Epidermal melanocyte (primary cell): Measurements from ENCODE around the gene ECHDC3.
"Not testable (repeated sequence)": the region's sequence is repeated elsewhere in the genome, so short reads cannot be mapped to it uniquely, and the experiment has no call there.

ENCODE experiments used
- DNase-seq: peaks from one replicate; pipeline ENCODE4 v3.0.0; 2011; ENCODE audit warnings: low spot score; ENCODE audit not compliant: insufficient read length

The ECHDC3 gene, protein sequence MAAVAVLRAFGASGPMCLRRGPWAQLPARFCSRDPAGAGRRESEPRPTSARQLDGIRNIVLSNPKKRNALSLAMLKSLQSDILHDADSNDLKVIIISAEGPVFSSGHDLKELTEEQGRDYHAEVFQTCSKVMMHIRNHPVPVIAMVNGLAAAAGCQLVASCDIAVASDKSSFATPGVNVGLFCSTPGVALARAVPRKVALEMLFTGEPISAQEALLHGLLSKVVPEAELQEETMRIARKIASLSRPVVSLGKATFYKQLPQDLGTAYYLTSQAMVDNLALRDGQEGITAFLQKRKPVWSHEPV

DNA sequence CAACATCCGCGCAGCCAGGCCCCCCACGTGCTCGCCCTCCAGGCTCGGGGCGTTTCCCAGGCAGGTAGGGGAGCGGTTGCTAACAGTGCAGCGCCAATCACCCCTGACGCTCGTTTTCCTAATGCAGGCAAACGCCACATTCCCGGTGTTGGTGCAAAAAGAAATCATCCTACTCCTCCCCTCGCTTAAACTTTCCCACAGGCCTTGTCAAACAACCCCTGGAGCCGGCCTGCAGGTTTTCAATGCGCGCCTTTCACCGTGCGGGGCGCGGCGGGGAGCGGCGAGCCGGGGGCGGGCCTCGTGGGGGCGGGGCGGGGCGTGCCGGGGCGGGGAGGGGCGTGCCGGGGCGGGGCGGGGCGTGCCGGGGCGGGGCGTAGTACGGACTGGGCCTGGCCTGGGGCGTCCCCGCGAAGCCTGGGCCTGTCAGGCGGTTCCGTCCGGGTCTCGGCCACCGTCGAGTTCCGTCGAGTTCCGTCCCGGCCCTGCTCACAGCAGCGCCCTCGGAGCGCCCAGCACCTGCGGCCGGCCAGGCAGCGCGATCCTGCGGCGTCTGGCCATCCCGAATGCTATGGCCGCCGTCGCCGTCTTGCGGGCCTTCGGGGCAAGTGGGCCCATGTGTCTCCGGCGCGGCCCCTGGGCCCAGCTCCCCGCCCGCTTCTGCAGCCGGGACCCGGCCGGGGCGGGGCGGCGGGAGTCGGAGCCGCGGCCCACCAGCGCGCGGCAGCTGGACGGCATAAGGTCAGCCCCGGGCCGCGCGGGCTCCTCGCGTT lies at the start of gene ECHDC3:
Gene ECHDC3, plus strand, starts transcription at position 374 of the 770 bp plus-strand sequence. Its CDS starts 195 bp downstream, at position 569.
- peak; percentile 70 for DNase-seq

DNA sequence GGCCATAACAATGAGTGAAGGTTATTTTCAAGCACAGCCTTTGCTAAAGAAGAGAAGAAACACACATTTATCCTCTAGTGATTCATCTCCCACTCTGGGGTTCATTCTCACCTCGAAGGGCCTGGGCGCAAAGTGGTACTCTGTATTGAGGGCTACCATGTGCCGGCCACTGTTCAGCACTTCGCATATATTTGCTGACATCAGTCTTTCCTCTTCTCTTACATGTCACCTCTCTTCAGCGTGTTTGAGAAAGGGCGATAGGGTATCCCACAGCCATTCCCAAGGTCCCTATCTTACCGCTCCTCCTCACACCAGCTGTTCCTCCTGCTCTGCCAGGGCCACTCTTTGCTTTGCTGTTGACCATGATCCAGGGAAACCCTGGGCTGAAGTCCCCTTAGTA lies 48.8 kb upstream of the ECHDC3 start:
- DNase-seq, result no peak

- no peak for DNase-seq
These were observed 46.4 kb upstream of the ECHDC3 start for GRCh38 chr10:11695779-11696178.

DNA sequence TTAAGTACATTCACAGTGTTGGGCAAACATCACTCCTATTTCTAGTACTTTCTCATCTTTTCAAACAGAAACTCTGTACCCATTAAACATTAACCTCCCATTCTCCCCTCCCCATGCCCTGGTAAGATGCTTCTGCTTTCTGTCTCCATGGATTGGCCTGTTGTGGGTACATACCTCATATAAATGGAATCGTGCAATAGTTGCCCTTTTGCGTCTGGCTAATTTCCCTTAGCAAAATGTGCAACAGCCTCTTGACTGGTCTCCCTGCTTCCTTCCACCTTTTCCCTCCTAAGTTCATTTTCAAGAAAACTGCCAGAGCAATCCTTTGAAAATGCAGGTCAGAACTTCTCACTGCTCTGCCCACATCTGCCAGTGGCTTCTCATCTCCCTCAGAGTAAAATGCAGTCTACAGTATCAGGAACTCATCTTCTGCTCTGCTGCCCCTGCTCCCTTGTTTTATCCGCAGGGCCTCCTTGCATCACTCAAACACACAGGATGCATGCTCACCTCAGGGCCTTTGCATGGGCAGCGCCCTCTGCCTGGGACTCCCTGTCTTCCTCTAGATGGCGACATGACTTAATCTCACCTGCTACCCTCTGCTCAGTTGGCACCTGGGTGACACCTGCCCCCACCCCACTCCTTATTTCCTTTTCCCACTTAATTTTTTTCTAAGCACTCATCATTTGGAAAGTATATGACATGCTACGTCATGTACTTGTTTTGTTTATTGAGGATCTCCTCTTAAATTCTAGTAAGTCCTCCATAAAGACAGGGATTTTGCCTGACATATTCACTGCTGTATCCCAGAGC lies 44.3 kb upstream of the ECHDC3 start:
- no peak for DNase-seq

GRCh38 chr10:11698691-11699549 lies 43.3 kb upstream of the ECHDC3 start:
- DNase-seq, result no peak

- DNase-seq, result no peak
These were observed 42.6 kb upstream of the ECHDC3 start for GRCh38 chr10:11699550-11700097.

- no peak for DNase-seq
These were observed 41.6 kb upstream of the ECHDC3 start for GRCh38 chr10:11700539-11700938.

DNA sequence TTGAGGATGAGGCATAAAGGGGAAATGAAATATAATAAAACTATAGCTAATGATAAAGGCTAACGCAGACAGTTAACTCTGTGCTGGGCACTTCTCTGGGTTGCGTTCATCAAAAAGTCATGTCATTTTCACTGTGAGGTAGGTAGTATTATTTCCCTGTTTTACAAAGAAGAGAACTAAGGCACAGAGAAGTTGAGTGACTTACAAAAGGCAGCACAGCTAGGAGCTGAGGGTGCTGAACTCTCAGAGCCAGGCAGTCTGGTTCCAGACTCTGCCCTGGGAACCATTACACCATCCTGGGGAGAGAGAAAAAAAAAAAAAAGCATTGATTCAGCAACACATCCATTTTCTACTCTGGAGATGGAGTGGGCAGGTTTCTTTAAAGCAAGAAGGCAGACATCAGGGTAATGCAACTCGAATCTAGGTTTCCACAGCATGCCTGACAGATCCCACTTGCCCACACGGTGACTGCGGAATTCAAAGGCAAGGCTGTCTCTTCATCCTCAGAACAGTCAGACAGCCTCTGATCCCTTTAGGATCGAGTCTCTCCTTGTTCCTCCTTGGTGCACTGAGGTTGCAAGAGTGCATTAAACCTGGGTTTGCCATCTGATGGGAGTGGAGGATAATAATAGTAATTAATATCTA lies 40.6 kb upstream of the ECHDC3 start:
- no peak for DNase-seq

- DNase-seq, result no peak
These were observed 39.9 kb upstream of the ECHDC3 start for GRCh38 chr10:11702264-11702663.

- DNase-seq, result no peak
These were observed 38.1 kb upstream of the ECHDC3 start for GRCh38 chr10:11704092-11704491.

DNA sequence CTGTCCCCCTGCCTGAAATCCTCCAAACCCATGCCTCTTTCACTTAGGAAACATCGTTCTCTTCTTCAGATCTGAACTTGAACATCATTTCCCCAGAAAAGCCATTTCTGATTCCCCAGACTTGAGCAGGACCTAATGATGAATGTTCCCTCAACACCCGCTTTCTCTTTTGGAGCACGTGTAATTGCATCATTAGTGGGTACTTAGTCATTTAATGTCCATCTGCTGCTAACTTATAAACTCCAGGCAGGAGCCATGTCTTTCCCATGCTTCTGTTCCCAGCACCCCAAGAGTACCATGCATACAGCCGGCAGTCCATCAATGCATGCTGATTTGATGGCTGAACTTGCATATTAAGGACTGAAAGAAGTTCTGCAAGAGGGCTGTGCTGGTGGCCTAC lies 36.5 kb upstream of the ECHDC3 start:
- DNase-seq, result no peak

DNA sequence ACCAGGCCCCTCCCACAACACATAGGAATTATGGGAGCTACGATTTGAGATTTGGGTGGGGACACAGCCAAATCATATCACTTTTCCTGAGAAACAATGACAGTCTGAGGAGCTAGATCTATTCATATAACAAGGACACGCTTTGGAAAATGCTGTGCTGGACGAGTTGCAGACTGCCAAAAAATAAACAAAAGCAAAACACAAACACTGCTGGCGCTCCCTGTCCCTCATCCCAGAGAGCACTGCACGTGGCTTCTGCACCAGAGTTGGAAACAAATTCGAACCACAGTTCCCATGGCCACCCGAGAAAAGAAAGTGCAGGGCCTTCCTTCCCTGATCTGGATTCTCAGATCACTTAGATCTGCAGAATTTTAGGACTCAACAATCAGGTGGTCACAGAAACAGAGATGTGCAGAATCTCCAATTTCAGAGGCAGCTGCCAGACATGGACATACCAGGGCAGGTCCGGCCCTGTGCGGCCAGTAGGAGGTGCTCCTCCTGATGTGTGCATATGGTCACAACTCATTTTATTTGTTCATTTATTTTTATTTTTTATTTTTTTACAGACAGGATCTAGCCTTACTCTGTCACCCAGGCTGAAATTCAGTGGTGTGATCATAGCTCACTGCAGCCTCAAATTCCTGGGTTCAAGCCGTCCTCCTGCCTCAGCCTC lies 35.2 kb upstream of the ECHDC3 start:
- DNase-seq, result no peak

- DNase-seq, result no peak
These were observed 34.4 kb upstream of the ECHDC3 start for GRCh38 chr10:11707624-11708350.

- DNase-seq, result not testable (repeated sequence)
These were observed 33.4 kb upstream of the ECHDC3 start for GRCh38 chr10:11708801-11709200.

GRCh38 chr10:11712744-11713143 lies 29.4 kb upstream of the ECHDC3 start:
- no peak for DNase-seq

DNA sequence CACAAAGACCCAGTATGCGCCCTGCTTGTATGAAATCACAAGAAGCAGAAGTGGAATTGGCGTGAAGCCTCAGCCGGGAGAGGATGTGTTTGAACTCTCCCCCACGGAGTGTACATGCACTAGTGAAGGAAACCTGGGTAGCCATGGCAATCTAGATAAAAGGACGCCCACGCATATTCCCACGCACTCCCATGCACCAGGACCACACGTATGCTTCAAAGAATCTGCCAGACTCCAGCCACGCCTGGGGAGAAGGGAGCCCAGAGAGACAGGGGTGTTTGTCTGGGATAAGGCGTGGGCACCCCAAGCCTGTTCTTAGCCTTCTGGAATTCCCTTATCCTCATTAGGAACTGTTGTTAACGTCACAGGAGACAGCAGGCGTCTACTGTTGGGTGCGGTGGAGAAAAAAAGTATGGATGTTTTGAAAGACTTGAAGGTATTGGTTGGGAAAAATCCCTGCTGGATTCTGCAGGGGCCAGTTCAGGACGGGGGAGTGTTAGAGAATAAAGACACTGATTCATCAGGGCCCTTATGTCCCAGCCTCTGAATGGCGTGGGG lies 28.9 kb upstream of the ECHDC3 start:
- no peak for DNase-seq

DNA sequence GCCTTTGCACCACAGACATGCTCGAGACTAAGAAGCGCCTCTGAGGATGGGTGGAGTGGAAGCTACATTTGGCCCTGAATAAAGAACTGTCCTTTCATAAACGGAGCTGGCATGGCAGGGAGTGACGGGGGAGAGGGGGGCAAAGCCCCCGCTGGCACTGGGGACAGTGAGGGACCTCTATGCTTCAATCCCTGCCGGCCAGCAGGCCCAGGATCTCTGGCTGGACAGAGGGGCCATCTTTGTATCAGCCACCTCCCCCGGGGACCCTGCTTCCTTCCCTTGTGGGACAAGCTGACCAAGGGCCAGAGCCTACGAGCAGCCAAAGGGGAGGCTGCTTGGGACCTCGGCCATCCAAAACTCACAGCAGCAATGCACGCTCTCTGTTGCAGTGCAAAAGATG lies 28.2 kb upstream of the ECHDC3 start:
- no peak for DNase-seq

GRCh38 chr10:11714750-11715365 lies 27.3 kb upstream of the ECHDC3 start:
- no peak for DNase-seq
